Measurements from ENCODE around the gene CACNA1F. TPM values are rescaled to one million over a fixed set of nuclear protein-coding genes. Genes with fewer than 3 reads are reported as not detected.

CACNA1F gene
- total and polyA plus RNA-seq, 9 of the 15 experiments (the other 6 are each of a cell fraction or from before 2014, with no cell fraction given), result under 0.01 to 0.41 (median 0.03) TPM; not detected in 3

- POLR2A ChIA-PET, result interaction anchor here (0.9 kb wide), 1 partner anchor 10 kb away, joined by 4 read pairs; no protein-coding TSS in a partner anchor
- no peak overlapping the region; a peak in 1 of 4 replicates for H3K9ac ChIP-seq (ENCODE audit: insufficient read depth in 1 of 2, low read depth in 2 of 2, low read length in 2 of 2)
- FAIRE-seq, result peak; percentile 95
- 0% methylated on average over 10 of the region's 11 CpGs for WGBS (ENCODE audit: insufficient coverage, low coverage, missing lambda C conversion rate)
- in situ Hi-C loops (cut with MboI) (no loop called here), intact Hi-C loops (cut with micrococcal nuclease) (loop anchor here (2.0 to 5.0 kb wide), 2 partner anchors 92 to 160 kb away; partner anchors contain the start of gene GPKOW)
- H3K36me3 ChIP-seq (ENCODE audit: control insufficient read depth, insufficient read depth, low read length), result no peaks in the 10 kb centered on the region
- H3K27me3 ChIP-seq (ENCODE audit: control insufficient read depth in 2 of 2, insufficient read depth in 2 of 2, low read length in 2 of 2), result no peaks in the 10 kb centered on the region
- peaks cover 5 to 13% of the 10 kb centered on the region in 2 experiments; a peak in 3 of 5 replicates for H3K4me1 ChIP-seq (replicated peaks in 1 of 2; ENCODE audit: control insufficient read depth in 2 of 2, insufficient read depth in 2 of 2, low read length in 2 of 2)
- CTCF ChIA-PET (ENCODE audit: low intra/inter-chr PET ratio), result no interaction called here
- H4K20me1 ChIP-seq (replicated peaks; ENCODE audit: control insufficient read depth, insufficient read depth, low read length), result no peaks in the 10 kb centered on the region
- H2AFZ ChIP-seq (ENCODE audit: low read depth, low read length), result peak overlapping the region; percentile 78
- ATAC-seq, result peak; percentile 93
- BruUV-seq (replicated peaks), result no TSS peak
- no peaks in the 10 kb centered on the region for H3K9me3 ChIP-seq (replicated peaks; ENCODE audit: control insufficient read depth, insufficient read depth, low read depth, low read length)
- H3K79me2 ChIP-seq (ENCODE audit: control insufficient read depth, insufficient read depth, low read length), result no peaks in the 10 kb centered on the region
- H3K4me3 ChIP-seq, result no peak overlapping the region
- no peak overlapping the region; the same call in 2 of the 3 replicates for H3K27ac ChIP-seq (ENCODE audit: extremely low read depth, low read depth, low read length)
- H3K9me1 ChIP-seq (ENCODE audit: control insufficient read depth, insufficient read depth, low read length), result no peaks in the 10 kb centered on the region
- peak overlapping the region; percentile 78 for H3K4me2 ChIP-seq (ENCODE audit: insufficient read depth, low read length)
- DNase-seq (ENCODE audit: extremely low read depth in 1 of 4, low spot score in 3 of 4), result peak; percentile 46 to 70 (median 56)
- TF ChIP-seq CBFB (CRISPR knock-in tag; IDR thresholded peaks at IDR 0.05), result no peak
- 0 out of 2 replicates have a peak, but pooled peaks have one; percentile 12 for TF ChIP-seq BHLHE40 (IDR thresholded peaks at IDR 0.05; ENCODE audit: low read length)
- peak; percentile 47; the same call in 1 of the 2 replicates for TF ChIP-seq CTBP1 (IDR thresholded peaks at IDR 0.05; ENCODE audit: borderline replicate concordance)
- no peak for TF ChIP-seq ATF1 (CRISPR knock-in tag; IDR thresholded peaks at IDR 0.05)
- 0 out of 2 replicates have a peak, but pooled peaks have one; percentile 34 for TF ChIP-seq ATF1 (tag; IDR thresholded peaks at IDR 0.05)
- no peak for TF ChIP-seq LARP7 (IDR thresholded peaks at IDR 0.05)
- peak; percentile 30; the same call in 1 of the 2 replicates for TF ChIP-seq EHMT2 (IDR thresholded peaks at IDR 0.05)
- 0 out of 2 replicates have a peak, but pooled peaks have one; percentile 22 for TF ChIP-seq ZBTB2 (IDR thresholded peaks at IDR 0.05)
- TF ChIP-seq ZNF407 (IDR thresholded peaks at IDR 0.05; ENCODE audit: low read depth), result peak; percentile 59; the same call in 1 of the 2 replicates
- TF ChIP-seq POLR2AphosphoS5 (IDR thresholded peaks at IDR 0.05; ENCODE audit: control insufficient read depth, insufficient read depth, low read depth, low read length), result no peak
- TF ChIP-seq MAX (CRISPR knock-in tag; IDR thresholded peaks at IDR 0.05), result peak; percentile 22
- peak; percentile 48 for TF ChIP-seq ZFP36 (IDR thresholded peaks at IDR 0.05; ENCODE audit: low read depth, low read length, partially characterized antibody)
- no peak for TF ChIP-seq CAMTA2 (CRISPR knock-in tag; conservative IDR thresholded peaks at IDR 0.05)
These were observed 49.5 kb upstream of the CACNA1F start for GRCh38 chrX:49282647-49283011.
